ENCODE data around the gene TTC9. TPM values are rescaled to one million over a fixed set of nuclear protein-coding genes. Genes with fewer than 3 reads are reported as not detected.

Gene TTC9
- total and polyA plus RNA-seq, 11 donors: 0.57 to 3.1 (median 1.5) TPM

DNA sequence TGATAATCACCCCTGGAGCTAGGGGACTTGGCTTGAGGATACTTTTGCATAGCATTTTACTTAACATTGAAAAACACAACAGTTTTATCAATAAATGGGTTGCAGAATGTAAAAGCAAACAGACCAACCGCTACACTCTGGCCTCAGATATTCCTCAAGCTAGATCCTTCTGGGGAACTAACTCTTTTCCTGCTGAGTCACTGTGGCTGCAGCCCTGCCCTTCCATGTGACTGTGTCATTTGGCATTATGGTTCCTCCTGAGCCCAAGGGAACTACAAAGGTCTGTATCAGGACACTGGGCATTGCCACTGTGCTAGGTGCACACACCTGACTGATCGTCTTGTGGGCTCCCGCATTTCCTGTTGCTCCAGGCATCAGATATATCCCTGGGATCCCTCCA lies 56.6 kb downstream of the TTC9 start:
- H3K9me3 ChIP-seq: no peaks in the 10 kb centered on the region
- TF ChIP-seq POLR2A (IDR thresholded peaks at IDR 0.05) (no peak), CTCF (IDR thresholded peaks at IDR 0.05) (no peak)
- H3K4me3 ChIP-seq: no peak overlapping the region
- intact Hi-C loops (cut with DNase I): no loop called here
- H3K27ac ChIP-seq: peak overlapping the region in 1 of 12 donors; percentile 48
- WGBS, 4 donors: 83 to 89% (median 86%) methylated on average over 3 of the region's 3 CpGs
- H3K36me3 ChIP-seq: no peaks in the 10 kb centered on the region
- peaks cover 0 to 33% (median 0%) of the 10 kb centered on the region in 12 donors for H3K4me1 ChIP-seq
- ATAC-seq: peak; percentile 37 to 77 (median 68)
- DNase-seq: peak in 2 of 5 donors; percentile 13 to 25
- no peaks in the 10 kb centered on the region for H3K27me3 ChIP-seq

- 82 to 92% (median 88%) methylated on average over 5 of the region's 5 CpGs for WGBS, 4 donors
- H3K27me3 ChIP-seq: no peaks in the 10 kb centered on the region
- no peak for ATAC-seq
- TF ChIP-seq POLR2A (IDR thresholded peaks at IDR 0.05): no peak
- TF ChIP-seq CTCF (IDR thresholded peaks at IDR 0.05): no peak
- intact Hi-C loops (cut with DNase I): no loop called here
- no peak overlapping the region for H3K4me3 ChIP-seq
- H3K9me3 ChIP-seq: no peaks in the 10 kb centered on the region
- H3K27ac ChIP-seq: no peak overlapping the region
- peaks cover 0 to 33% (median 0%) of the 10 kb centered on the region in 12 donors for H3K4me1 ChIP-seq
- no peak for DNase-seq
- H3K36me3 ChIP-seq: no peaks in the 10 kb centered on the region
Measured at GRCh38 chr14:70699646-70700045, 57.9 kb downstream of the TTC9 start.

DNA sequence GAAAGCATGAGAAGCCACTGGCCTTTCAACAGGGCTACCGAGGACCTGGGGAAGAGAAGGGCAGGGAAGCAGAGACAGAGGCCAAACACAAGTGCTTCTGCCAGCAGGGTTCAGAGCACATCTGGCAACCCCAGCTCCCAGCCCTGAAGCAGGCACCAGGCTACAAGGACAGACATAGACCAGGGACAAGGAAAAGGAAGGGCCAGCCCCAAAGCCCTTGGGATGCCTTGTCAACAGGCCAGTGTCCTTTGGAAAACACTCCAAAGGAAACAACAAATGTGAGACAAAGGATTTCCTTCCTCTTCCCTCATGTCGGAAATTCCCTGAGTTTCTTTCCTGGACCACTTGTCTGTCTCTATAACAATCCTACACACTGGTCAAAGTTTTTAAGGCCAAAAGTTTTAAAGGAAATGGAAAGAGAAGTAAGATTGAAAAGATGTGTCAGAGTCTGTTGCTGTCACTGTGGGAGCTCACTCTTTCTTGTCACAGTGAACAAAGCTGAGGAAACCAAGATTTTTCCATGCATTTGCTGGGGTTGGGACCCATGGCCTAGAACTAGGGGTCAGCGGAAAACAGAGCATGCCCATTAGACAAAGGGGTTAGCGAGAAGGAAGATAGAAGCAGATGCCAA lies 59.4 kb downstream of the TTC9 start:
- no peak overlapping the region for H3K4me3 ChIP-seq
- peak overlapping the region in 2 of 12 donors; percentile 13 to 24 for H3K27ac ChIP-seq
- no peaks in the 10 kb centered on the region for H3K36me3 ChIP-seq
- WGBS, 4 donors: 56 to 68% (median 60%) methylated on average over 4 of the region's 4 CpGs
- intact Hi-C loops (cut with DNase I): no loop called here
- peak in 3 of 4 donors; percentile 56 to 81 (median 59) for ATAC-seq
- peak in 2 of 5 donors; percentile 11 to 19 for DNase-seq
- H3K4me1 ChIP-seq: peaks cover 0 to 33% (median 0%) of the 10 kb centered on the region in 12 donors
- H3K27me3 ChIP-seq: peaks cover 0 to 3% (median 0%) of the 10 kb centered on the region in 9 donors
- no peak for TF ChIP-seq POLR2A (IDR thresholded peaks at IDR 0.05)
- TF ChIP-seq CTCF (IDR thresholded peaks at IDR 0.05): no peak
- H3K9me3 ChIP-seq: no peaks in the 10 kb centered on the region

DNA sequence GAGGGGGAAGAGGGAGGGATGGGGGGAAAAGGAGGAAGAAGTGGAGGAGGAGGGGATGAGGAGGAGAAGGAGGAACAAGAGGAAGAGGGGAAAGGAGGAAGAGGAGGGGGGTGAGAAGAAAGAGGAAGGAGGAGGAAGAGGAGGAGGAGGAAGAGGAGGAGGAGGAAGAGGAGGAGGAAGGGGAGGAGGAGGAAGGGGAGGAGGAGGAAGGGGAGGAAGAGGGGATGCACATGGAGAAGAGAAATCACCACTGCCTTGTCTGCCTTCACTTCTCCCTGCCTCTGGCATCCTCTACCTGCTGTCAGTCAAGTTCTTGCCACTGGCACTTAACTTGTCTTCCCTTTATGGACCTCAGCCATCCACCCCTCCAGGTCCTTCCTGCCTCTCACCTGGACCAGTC lies 59.9 kb downstream of the TTC9 start:
- ATAC-seq: no peak
- no peak overlapping the region for H3K4me3 ChIP-seq
- DNase-seq: no peak
- H3K9me3 ChIP-seq: no peaks in the 10 kb centered on the region
- peaks cover 0 to 3% (median 0%) of the 10 kb centered on the region in 9 donors for H3K27me3 ChIP-seq
- no peaks in the 10 kb centered on the region for H3K36me3 ChIP-seq
- H3K27ac ChIP-seq: no peak overlapping the region
- peaks cover 0 to 33% (median 0%) of the 10 kb centered on the region in 12 donors for H3K4me1 ChIP-seq
- TF ChIP-seq POLR2A (IDR thresholded peaks at IDR 0.05): no peak
- TF ChIP-seq CTCF (IDR thresholded peaks at IDR 0.05): no peak
- intact Hi-C loops (cut with DNase I): no loop called here
